AML-193 (cell line): ENCODE results near the gene KIFC3.
A peak's percentile ranks its signal among the peaks of the same experiment; 100 is the strongest.
"Not testable (repeated sequence)": the region's sequence is repeated elsewhere in the genome, so short reads cannot be mapped to it uniquely, and the experiment has no call there.

Experiments
- DNase-seq, 2 experiments: peaks; one replicate each; lab custom pipeline; 2025; lab: John Stamatoyannopoulos, UW

Gene KIFC3, protein sequence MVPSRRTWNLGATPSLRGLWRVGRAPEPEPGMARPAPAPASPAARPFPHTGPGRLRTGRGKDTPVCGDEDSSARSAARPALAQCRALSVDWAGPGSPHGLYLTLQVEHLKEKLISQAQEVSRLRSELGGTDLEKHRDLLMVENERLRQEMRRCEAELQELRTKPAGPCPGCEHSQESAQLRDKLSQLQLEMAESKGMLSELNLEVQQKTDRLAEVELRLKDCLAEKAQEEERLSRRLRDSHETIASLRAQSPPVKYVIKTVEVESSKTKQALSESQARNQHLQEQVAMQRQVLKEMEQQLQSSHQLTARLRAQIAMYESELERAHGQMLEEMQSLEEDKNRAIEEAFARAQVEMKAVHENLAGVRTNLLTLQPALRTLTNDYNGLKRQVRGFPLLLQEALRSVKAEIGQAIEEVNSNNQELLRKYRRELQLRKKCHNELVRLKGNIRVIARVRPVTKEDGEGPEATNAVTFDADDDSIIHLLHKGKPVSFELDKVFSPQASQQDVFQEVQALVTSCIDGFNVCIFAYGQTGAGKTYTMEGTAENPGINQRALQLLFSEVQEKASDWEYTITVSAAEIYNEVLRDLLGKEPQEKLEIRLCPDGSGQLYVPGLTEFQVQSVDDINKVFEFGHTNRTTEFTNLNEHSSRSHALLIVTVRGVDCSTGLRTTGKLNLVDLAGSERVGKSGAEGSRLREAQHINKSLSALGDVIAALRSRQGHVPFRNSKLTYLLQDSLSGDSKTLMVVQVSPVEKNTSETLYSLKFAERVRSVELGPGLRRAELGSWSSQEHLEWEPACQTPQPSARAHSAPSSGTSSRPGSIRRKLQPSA

GRCh38 chr16:57802341-57803133 lies at the start of gene KIFC3:
Gene KIFC3, minus strand, starts transcription at chr16:57802491. Its CDS starts 4,248 bp downstream, at chr16:57798243.
- peak; percentile 7 to 8 for DNase-seq

- DNase-seq: no peak
These were observed 45.9 kb upstream of the KIFC3 start for GRCh38 chr16:57848181-57848580.

DNA sequence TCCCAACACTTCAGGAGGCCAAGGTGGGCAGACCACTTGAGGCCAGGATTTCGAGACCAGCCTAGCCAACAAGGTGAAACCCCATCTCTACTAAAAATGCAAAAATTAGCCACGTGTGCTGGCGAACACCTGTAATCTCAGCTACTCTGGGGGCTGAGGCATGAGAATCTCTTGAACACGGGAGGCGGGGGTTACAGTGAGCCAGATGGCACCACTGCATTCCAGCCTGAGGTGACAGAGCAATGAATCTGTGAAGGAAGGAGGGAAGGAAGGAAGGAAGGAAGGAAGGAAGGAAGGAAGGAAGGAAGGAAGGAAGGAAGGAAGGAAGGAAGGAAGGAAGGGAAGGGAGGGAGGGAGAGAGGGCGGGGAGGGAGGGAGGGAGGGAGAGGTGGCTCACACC lies 44.6 kb upstream of the KIFC3 start:
- not testable (repeated sequence) for DNase-seq

- no peak for DNase-seq
These were observed 43.9 kb upstream of the KIFC3 start for GRCh38 chr16:57846078-57846697.

- DNase-seq: no peak
These were observed 42.8 kb upstream of the KIFC3 start for GRCh38 chr16:57845115-57845514.

DNA sequence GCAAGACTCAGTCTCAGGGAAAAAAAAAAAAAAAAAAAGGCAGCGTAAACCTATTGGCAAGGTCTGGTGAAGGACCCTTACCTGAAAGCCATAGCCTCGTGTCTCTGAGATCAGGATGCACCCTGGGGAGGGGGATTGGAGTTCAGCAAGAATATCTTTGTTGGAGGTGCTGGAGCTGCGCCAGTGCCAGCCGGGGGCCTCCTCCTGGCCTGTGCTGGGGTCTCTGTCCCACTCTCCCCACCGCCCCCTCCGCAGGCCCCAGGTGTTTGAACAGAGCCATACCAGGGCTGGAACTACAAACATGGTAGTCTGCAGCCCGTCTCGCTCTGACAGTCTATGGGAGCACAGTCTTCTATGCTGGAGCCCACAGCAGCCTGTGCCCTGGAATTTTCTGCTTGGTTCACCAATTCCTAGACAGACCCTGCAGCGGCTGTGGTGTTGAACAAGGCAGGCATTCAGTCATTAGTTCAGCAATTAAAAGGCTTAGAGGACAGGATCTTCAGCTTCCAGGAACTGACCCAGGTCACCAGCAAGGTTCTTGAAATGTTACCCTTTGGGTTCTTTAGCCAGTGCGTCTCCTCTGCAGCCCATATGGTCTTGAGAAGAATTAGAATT lies 42.2 kb upstream of the KIFC3 start:
- DNase-seq: no peak

GRCh38 chr16:57843400-57843799 lies 41.1 kb upstream of the KIFC3 start:
- no peak for DNase-seq

GRCh38 chr16:57842601-57843000 lies 40.3 kb upstream of the KIFC3 start:
- DNase-seq: no peak

DNA sequence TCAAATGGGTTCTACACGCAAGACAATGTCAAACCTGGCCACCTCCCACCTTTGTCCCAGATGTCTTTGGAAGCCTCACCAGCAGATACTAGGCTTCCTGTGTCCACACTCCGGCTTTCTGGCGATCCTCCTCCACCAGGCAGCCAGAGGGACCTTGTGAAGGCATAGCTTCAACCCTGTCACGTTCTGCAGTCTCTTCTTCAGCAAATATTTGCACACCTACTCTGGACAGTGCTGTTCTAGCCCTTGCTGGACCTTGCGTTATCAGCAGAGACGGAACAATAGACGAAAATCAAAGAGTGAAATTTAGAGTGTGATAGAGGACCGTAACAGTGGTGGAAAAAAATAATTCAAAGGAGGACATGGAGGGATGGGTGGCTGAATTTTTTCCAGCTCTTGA lies 38.5 kb upstream of the KIFC3 start:
- no peak for DNase-seq

GRCh38 chr16:57838161-57838560 lies 35.9 kb upstream of the KIFC3 start:
- DNase-seq: no peak

DNA sequence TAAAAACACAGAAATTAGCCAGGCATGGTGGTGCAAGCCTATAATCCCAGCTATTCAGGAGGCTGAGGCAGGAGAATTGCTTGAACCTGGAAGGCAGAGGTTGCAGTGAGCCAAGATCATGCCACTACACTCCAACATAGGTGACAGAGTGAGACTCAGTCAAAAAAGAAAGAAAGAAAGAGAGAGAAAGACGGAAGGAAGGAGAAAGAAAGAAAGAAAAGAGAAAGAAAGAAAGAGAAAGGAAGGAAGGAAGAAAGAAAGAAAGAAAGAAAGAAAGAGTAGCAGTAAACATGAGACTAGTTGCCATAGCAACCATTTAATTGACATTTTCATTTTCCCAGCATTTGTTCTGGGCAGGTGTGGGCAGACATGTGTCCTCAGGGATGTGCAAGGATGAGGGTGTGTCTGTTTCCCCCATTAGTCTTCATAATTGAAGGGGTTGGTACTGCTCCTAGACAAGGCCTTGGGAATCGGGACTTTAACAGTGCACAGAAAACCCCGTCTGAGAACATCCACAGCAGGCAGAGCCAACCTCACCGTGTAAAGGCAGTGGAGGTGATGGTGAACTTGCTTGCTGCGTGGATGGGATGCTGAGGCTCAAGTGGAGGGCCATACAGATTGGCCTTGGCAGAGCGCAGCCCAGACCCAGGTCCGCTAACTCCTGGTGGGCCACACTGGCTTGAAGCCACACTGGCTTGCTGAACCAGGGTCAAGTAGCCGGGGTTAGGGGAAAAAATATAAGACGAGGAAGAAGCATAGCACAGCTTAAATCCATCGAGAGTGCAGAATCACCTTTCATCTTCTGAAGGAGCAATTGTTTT lies 35.2 kb upstream of the KIFC3 start:
- no peak for DNase-seq

DNA sequence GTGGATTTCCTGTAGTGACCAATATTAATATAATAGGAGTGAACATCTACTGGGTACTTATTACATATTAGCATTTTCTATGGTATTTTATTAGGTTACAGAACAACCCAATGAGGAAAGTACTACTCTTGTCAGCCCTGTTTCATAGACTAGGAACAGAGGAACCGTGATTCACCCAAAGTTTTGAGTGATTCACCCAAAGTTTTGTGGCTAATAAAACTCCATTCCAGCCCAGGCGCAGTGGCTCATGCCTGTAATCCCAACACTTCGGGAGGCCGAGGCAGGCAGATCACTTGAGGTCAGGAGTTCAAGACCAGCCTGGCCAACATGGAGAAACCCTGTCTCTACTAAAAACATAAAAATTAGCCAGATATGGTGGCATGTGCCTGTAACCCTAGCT lies 33.1 kb upstream of the KIFC3 start:
- not testable (repeated sequence) for DNase-seq

DNA sequence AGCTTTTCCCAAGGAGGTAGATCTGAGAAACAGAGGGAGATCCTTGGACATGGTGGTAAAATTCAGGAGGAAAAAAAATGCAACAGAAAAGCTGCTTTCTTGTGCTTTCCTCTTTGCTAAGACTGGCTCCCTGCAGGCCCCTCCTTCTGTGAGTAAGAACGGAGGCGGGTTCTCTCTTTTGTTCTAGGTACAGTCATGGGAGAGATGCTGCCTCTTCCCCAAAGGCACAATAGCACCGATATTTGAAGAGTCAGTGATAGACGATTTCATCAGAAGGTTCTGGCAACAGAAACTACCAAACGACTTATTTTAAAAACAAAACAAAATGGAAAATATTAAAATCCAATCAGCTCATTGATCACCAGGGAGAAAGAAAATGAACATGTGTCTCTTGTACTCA lies 32.6 kb upstream of the KIFC3 start:
- no peak for DNase-seq

DNA sequence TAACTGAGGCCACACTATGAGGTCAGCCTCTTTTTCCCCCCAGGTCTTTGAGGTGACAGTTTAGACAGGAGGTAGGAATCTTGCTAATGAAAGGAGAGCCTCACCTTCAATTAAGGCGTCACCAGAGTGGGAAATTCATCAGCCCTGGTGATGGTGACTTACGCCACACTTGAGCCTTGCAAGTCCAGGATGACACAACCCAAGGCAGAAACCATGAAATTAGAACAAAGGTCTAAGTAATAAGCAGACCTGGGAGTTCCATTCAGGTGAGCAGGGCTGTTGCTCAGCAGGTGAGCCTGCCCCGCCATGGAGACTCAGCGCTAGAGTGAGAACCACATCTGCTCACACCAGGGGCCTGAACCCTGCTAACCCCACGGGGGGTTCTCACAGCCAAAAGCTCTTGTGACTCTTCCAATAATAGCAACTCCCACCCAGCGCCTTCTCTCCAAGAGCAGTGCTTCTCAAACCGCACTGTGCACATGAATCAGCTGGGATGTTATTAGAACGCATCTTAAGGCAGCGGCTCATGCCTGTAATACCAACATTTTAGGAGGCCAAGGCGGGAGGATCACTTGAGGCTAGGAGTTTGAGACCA lies 28.7 kb upstream of the KIFC3 start:
- no peak for DNase-seq

DNA sequence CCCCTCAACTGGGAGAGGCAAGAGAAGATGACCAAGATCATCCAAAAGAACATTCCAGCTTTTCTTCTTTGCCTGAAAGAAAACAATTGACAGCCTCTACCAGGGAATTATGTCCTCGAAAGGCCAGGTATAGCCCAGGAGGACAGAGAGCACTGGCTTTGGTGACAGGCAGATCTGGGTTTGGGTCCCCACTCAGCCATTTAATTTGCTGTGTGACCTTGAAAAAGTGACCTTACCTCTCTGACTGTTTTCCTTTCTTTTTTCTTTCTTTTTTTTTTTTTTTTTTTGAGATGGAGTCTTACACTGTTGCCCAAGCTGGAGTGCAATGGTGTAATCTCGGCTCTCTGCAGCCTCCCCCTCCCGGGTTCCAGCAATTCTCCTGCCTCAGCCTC lies 27.7 kb upstream of the KIFC3 start:
- no peak for DNase-seq

- DNase-seq: no peak
These were observed 26.2 kb upstream of the KIFC3 start for GRCh38 chr16:57828272-57829161.

GRCh38 chr16:57826706-57827625 lies 24.7 kb upstream of the KIFC3 start:
- no peak for DNase-seq

DNA sequence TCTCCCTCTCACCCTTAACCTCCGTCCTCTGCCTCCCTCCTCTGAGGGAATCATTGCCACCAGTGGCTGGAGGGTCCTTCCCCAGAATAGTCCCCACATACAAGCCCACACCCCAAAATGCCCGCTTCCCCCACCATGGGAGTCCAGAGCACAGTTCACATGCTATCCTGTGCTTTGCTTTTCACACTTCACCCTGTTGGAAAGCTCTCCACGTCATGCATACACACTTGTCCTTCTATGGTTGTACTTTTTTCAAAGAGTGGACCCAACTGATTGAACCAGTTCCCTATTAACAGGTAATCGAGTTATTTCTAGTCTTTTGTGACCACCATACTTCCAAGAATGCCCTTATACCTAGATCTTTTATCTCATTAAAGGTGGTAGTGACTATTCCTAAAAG lies 23.8 kb upstream of the KIFC3 start:
- DNase-seq: no peak
